Esophagus mucosa (tissue), 1 donor: ENCODE measurements around the gene URB2. TPM values are rescaled to one million over a fixed set of nuclear protein-coding genes. Genes with fewer than 3 reads are reported as not detected.
"Not testable (repeated sequence)": the region's sequence is repeated elsewhere in the genome, so short reads cannot be mapped to it uniquely, and the experiment has no call there.

Source experiments
- ATAC-seq: fragments of 200-7000 bp; cut with Tn5 transposase; one replicate; pipeline ENCODE4 v1.9.1; 2020
- total RNA-seq: library from RNA; stranded (reverse); gene quantifications from one replicate; pipeline ENCODE4 v1.2.4, GENCODE V29; 2023
- donor health status: DM: yes; HTN: yes; CAD: no.

Gene URB2
- total RNA-seq, result 6.3 TPM

GRCh38 chr1:229625915-229626831 lies at the start of gene URB2, which contains the start of gene TAF5L:
URB2 (plus strand) TSS chr1:229626247; CDS start chr1:229627634, 1,387 bp downstream.
TAF5L (minus strand) TSS chr1:229626122; CDS start chr1:229614482, 11,640 bp downstream.
- peak; percentile 99 for ATAC-seq

GRCh38 chr1:229578168-229579058 lies 47.6 kb upstream of the URB2 start:
- ATAC-seq, result no peak

DNA sequence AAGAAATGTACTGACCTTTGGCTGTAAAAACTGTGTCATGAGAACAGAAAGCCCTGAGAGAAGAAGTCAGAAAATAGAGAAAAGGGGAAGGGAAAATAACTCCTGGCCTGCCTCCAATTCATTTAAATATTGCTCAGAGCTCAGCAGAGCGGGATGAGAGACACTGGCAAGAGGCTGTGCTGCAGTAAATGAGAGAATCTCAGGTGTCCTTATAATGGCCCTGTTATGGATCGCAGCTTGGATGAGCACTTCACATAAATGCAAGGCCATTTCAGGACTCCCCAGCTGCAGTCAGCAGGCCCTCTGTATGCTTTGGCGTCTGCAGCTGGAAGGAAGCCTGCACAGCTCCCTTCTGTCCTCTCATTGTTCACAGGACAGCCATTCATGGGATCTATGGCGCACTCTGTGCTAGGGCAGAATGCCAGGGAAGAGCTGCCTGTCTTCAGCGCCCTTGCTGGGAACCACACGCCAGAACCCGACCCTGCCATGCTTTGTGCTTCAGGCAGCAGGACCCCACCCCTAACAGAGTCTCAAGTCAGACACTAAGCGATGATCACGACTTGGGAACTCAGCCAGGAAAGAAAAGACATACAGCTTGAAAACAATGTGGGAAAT lies 46.9 kb upstream of the URB2 start:
- ATAC-seq, result peak; percentile 42

DNA sequence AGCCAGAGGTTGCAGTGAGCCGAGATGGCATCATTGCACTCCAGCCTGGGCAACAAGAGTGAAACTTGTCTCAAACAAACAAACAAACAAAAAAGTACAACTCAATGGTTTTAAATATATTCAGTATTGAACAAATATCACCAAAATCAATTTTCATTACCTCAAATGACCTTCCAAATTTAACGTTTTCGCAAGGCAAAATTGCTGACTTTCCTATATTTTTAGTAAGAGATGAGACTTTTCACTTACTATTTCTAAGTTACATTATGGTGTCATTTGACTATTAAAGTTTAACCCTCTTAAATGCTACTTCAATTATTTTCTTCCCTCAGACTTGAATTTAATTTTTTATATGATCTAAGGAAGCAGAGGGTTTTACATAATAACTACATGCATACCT lies 44.6 kb upstream of the URB2 start:
- no peak for ATAC-seq

DNA sequence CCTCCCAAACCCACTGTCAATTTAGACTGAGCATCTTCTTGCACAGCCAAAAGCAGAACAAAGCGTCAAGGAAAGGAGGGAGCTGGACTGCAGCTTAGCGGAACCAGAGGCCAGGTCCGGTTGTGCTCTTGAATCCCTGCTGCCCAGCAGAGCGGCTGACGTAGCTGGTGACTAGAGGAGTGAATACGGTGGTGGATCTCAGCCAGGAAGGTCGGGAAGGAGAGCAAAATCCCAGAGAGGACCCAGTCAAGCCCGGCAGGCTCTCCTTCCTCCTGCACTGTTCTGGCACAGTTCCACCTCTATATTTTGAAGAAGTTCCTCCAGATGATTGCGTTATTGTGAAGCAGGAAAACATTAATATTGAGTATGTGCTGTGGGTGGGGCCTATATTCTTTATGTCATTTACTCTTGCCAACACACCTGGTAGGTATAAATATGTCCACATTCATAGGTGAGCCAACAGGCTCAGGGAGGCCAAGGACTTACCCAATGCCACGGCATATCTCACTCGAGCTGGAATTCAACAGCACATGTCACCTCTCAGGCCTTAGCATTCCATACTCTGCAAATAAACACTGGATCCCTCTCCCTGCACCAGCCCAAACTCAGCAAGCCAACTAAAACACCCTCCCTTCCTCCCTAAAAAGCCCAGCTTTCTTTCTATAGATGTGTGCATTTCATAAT lies 43.9 kb upstream of the URB2 start:
- ATAC-seq, result peak; percentile 77

- no peak for ATAC-seq
Observed at GRCh38 chr1:229582715-229583114, 43.3 kb upstream of the URB2 start.

GRCh38 chr1:229585338-229585737 lies 40.7 kb upstream of the URB2 start:
- no peak for ATAC-seq

- ATAC-seq, result peak; percentile 66
Observed at GRCh38 chr1:229590119-229590518, 35.9 kb upstream of the URB2 start.

DNA sequence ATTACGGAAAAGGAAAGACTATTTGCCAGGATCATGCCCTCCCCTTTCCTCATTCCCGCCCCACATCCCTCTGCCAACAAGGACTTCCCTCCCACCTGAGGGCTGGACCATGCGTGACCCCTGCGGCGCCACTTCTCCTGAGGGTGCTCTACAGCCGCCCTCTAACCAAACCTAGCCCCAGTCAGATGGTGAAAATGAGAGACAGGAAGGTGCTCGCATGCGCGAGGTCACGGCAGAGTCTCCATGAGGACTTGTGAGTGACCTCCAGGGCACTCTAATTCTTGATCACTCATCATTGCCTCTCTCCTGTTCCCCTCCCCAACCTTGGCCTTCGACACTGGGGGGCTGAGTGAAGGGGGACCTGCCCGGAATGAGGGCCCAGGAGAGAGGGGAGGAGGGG lies 32.2 kb upstream of the URB2 start:
- no peak for ATAC-seq

GRCh38 chr1:229594227-229595008 lies 31.6 kb upstream of the URB2 start:
- ATAC-seq, result no peak

GRCh38 chr1:229595876-229596275 lies 30.2 kb upstream of the URB2 start:
- not testable (repeated sequence) for ATAC-seq

GRCh38 chr1:229596925-229597699 lies 28.9 kb upstream of the URB2 start:
- ATAC-seq, result no peak

DNA sequence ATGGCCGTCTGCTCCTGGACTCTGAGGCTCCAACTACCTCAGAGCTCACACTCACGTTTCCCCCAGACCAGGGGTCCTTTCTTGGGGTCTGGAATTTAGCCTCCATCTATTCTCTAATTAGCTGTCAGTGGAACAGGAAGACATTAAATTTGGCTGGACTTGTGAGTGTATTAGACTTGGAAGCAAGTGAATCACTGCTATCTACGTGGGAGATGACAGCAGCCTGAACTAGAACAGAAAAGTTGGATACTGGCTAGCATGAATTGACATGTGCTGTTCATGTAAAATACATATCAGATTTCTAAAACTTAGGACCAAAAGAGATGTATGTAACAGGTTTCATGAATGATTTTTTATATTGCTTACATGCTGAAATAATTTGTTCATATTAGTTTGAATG lies 28.2 kb upstream of the URB2 start:
- no peak for ATAC-seq

GRCh38 chr1:229599218-229599954 lies 26.7 kb upstream of the URB2 start:
- peak; percentile 41 for ATAC-seq

DNA sequence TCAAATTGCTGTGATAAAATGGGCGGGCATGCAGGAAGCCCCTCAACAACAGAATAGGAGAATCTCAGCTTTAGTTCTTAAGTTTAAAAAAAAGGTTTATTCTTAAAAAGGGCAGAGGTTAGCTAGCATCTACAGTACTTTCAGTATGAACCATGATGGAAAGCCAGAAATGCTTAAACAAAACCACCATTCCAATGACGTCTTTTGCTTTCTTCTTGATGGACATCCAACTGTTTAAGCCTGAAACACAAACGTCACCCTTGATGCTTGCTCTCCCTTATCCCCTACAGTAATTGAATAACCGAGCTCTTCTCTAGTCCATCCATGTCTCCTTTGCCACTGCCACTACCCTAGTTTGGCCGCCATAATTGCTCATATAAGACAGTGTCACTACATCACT lies 25.8 kb upstream of the URB2 start:
- ATAC-seq, result no peak

DNA sequence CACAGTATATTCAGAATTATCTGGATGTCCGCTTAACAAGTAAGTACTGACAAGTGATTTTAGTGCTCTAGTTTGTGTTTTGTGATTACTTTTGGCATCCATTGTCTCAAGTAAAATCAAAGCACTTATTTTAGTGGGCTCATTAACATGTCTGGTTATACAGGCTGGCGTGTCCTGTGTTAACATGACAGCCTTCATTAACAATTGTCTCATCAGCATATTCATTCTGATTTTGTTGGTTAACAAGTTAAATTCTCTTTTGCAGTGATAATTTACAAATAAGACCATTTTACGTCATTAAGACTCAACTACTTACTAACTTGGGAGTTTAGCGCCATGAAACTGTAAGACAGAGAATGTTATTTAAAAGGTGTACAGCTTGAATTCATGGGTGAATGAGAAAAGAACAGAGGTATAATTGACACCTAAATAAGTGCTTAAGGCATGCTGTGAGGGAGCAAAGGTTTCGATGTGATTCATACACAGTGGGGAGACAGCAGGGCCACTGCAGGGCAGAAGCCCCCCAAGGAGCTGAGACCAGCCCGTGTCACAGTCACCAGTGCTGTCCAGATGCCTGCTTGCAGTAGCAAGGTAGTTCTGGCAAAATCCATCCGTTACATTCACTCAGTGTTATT lies 22.6 kb upstream of the URB2 start:
- no peak for ATAC-seq

GRCh38 chr1:229607370-229607769 lies 18.7 kb upstream of the URB2 start:
- no peak for ATAC-seq

DNA sequence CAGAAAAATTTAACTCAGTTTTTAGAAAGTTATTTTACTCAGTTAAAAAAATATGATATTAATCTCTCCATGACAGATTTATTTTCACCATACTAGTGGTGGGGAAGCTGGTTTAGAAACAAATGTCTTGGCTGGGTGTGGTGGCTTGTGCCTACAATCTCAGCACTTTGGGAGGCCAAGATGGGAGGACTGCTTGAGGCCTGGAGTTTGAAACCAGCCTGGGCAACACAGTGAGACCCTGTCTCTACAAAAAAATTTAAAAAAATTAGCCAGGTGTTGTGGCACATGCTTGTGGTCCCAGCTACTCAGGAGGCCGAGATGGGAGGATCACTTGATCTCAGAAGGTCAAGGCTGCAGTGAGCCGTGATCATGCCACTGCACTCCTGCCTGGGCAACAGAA lies 17.5 kb upstream of the URB2 start:
- ATAC-seq, result no peak

- ATAC-seq, result no peak
Observed at GRCh38 chr1:229613938-229614337, 12.1 kb upstream of the URB2 start.
